K562 (cell line): ENCODE results near the gene S100A8. TPM values are rescaled to one million over a fixed set of nuclear protein-coding genes. Genes with fewer than 3 reads are reported as not detected.

Experiments
- ATAC-seq: fragments of 200-7000 bp; cut with Tn5 transposase; 3 replicates; pipeline ENCODE4 v1.9.1; 2020; ENCODE audit warnings: moderate library complexity
- BruUV-seq: library from RNA; stranded (reverse); fragments of 400-500 nt; replicated peaks from 2 replicates; lab custom pipeline; 2021; lab: Mats Ljungman, UMichigan
- CTCF ChIA-PET: fragments of 300-600 bp; formaldehyde crosslinking; extraction: SDS; loops from one replicate; lab custom pipeline; 2021; ENCODE audit warnings: low intra/inter-chr PET ratio; lab: Yijun Ruan, JAX
- POLR2A ChIA-PET: fragments of 300-600, 350-650 bp; sonication (Branson Sonifier 250); formaldehyde crosslinking; extraction: SDS; loops from one replicate; lab custom pipeline; 2021; ENCODE audit warnings: antibody characterized with exemption, inconsistent platforms; lab: Yijun Ruan, JAX
- DNase-seq, 4 experiments: peaks; one replicate each; pipeline versions ENCODE4 v3.0.0 to v3.0.0-alpha.2; 2011 to 2018; ENCODE audit warnings: low spot score in 3 of 4, mixed read lengths in 3 of 4; ENCODE audit errors: extremely low read depth in 1 of 4
- FAIRE-seq: peaks from 2 replicates; lab custom pipeline; 2011; peaks lifted over from hg19 to GRCh38; lab: Jason Lieb, UNC
- H2AFZ ChIP-seq: 2 replicates; pipeline ENCODE4 v1.6.0; 2011; ENCODE audit warnings: low read depth, low read length, control low read depth, inconsistent platforms
- H3K27ac ChIP-seq: fragments of 200-600 bp; 3 replicates; pipeline ENCODE4 v1.8.0; 2011; ENCODE audit warnings: low read depth, mild to moderate bottlenecking, control low read depth, inconsistent platforms, low read length, moderate library complexity, mixed read lengths; ENCODE audit errors: extremely low read depth
- H3K27me3 ChIP-seq, 2 experiments: fragments of 300-600 bp in 1 of 2; 2 replicates in 1 of 2; 3 replicates in 1 of 2; pipeline versions ENCODE4 v1.6.0 to v1.8.0; 2011; ENCODE audit warnings: inconsistent platforms in 2 of 2, low read length in 2 of 2, mild to moderate bottlenecking in 1 of 2, mixed read lengths in 1 of 2, moderate library complexity in 1 of 2; ENCODE audit not compliant: control insufficient read depth in 2 of 2, insufficient read depth in 2 of 2
- H3K36me3 ChIP-seq: fragments of 300-600 bp; 3 replicates; pipeline ENCODE4 v1.8.0; 2011; ENCODE audit warnings: mild to moderate bottlenecking, low read length, inconsistent platforms; ENCODE audit not compliant: control insufficient read depth, insufficient read depth
- H3K4me1 ChIP-seq, 2 experiments: fragments of 200-600 bp in 1 of 2; replicated peaks in 1 of 2; 2 replicates in 1 of 2; 3 replicates in 1 of 2; pipeline versions ENCODE4 v1.5.1 to v1.8.0; 2011; ENCODE audit warnings: inconsistent platforms in 2 of 2, low read length in 2 of 2, mild to moderate bottlenecking in 1 of 2, mixed read lengths in 1 of 2, moderate library complexity in 1 of 2; ENCODE audit not compliant: control insufficient read depth in 2 of 2, insufficient read depth in 2 of 2
- H3K4me2 ChIP-seq: 2 replicates; pipeline ENCODE4 v1.6.1; 2011; ENCODE audit warnings: low read length, control low read depth, inconsistent platforms, mixed read lengths; ENCODE audit not compliant: insufficient read depth
- H3K4me3 ChIP-seq: fragments of 200-600 bp; sonication (generic), shearing (Covaris generic); 2 replicates; pipeline ENCODE4 v1.5.1; 2016; ENCODE audit warnings: control low read depth, inconsistent platforms
- H3K79me2 ChIP-seq: fragments of 200-600 bp; 3 replicates; pipeline ENCODE4 v1.8.0; 2011; ENCODE audit warnings: low read length, inconsistent platforms; ENCODE audit not compliant: control insufficient read depth, insufficient read depth
- H3K9ac ChIP-seq, 2 experiments: 2 replicates each; pipeline versions ENCODE4 v1.6.0 to v1.6.1; 2011; ENCODE audit warnings: low read depth in 2 of 2, low read length in 2 of 2, control low read depth in 1 of 2, inconsistent platforms in 1 of 2, mild to moderate bottlenecking in 1 of 2, mixed read lengths in 1 of 2; ENCODE audit not compliant: insufficient read depth in 1 of 2
- H3K9me1 ChIP-seq: one replicate; pipeline ENCODE4 v1.6.0; 2011; ENCODE audit warnings: inconsistent platforms, mild to moderate bottlenecking, low read length, moderate library complexity; ENCODE audit not compliant: control insufficient read depth, insufficient read depth
- H3K9me3 ChIP-seq: replicated peaks from 2 replicates; pipeline ENCODE4 v1.5.1; 2011; ENCODE audit warnings: low read depth, low read length, inconsistent platforms; ENCODE audit not compliant: control insufficient read depth, insufficient read depth
- H4K20me1 ChIP-seq: replicated peaks from 2 replicates; pipeline ENCODE4 v1.6.1; 2011; ENCODE audit warnings: low read length, inconsistent platforms, mixed read lengths; ENCODE audit not compliant: control insufficient read depth, insufficient read depth
- AFF1 ChIP-seq, 2 experiments: fragments of 450-650 bp; IDR thresholded peaks; 2 replicates each; pipeline ENCODE4 v1.6.1; 2018; ENCODE audit warnings: mild to moderate bottlenecking in 2 of 2, low read depth in 1 of 2; ENCODE audit not compliant: partially characterized antibody in 2 of 2
- ATF3 ChIP-seq, 2 experiments: fragments of 450-650 bp in 1 of 2; sonication (generic) in 1 of 2; formaldehyde crosslinking in 1 of 2; IDR thresholded peaks in 1 of 2; conservative IDR thresholded peaks in 1 of 2; 2 replicates each; pipeline versions ENCODE4 v1.6.1 to v1.8.1; 2016 to 2023; ENCODE audit warnings: mild to moderate bottlenecking in 2 of 2, moderate library complexity in 2 of 2, inconsistent platforms in 1 of 2, missing genetic modification reagents in 1 of 2
- CBFA2T3 ChIP-seq: fragments of 450-650 bp; IDR thresholded peaks from 2 replicates; pipeline ENCODE4 v1.6.1; 2017
- E2F6 ChIP-seq, 2 experiments: IDR thresholded peaks; 2 replicates each; pipeline ENCODE4 v1.6.1; 2011; ENCODE audit warnings: borderline replicate concordance in 1 of 2, control low read depth in 1 of 2, low read depth in 1 of 2, low read length in 1 of 2, mild to moderate bottlenecking in 1 of 2, mixed read lengths in 1 of 2, moderate library complexity in 1 of 2; ENCODE audit not compliant: insufficient read depth in 1 of 2, insufficient read length in 1 of 2, poor library complexity in 1 of 2, severe bottlenecking in 1 of 2; ENCODE audit errors: extremely low read depth in 1 of 2
- FOXM1 ChIP-seq, 2 experiments: fragments of 450-650 bp in 1 of 2; sonication (generic) in 1 of 2; formaldehyde crosslinking in 1 of 2; IDR thresholded peaks; 2 replicates each; pipeline versions ENCODE4 v1.6.1 to v1.9.0; 2017 to 2022; ENCODE audit warnings: low read depth in 2 of 2, mild to moderate bottlenecking in 2 of 2, missing genetic modification reagents in 1 of 2, moderate library complexity in 1 of 2
- HDAC3 ChIP-seq: fragments of 450-650 bp; IDR thresholded peaks from 2 replicates; pipeline ENCODE4 v1.6.1; 2018; ENCODE audit warnings: borderline replicate concordance, mild to moderate bottlenecking, moderate library complexity; ENCODE audit not compliant: partially characterized antibody
- MLLT1 ChIP-seq, 2 experiments: fragments of 450-650 bp; IDR thresholded peaks; 2 replicates each; pipeline ENCODE4 v1.6.1; 2016
- RCOR1 ChIP-seq, 2 experiments: IDR thresholded peaks; 2 replicates each; pipeline ENCODE4 v1.6.1; 2012; ENCODE audit warnings: low read depth in 2 of 2, low read length in 2 of 2, borderline replicate concordance in 1 of 2, improper control_type of control experiment in 1 of 2
- SMARCC2 ChIP-seq: fragments of 450-650 bp; IDR thresholded peaks from 2 replicates; pipeline ENCODE4 v1.6.1; 2017; ENCODE audit warnings: antibody characterized with exemption, moderate library complexity, mild to moderate bottlenecking, low read depth
- SMARCE1 ChIP-seq: fragments of 450-650 bp; IDR thresholded peaks from 2 replicates; pipeline ENCODE4 v1.7.1; 2016; ENCODE audit warnings: mild to moderate bottlenecking
- TAF7 ChIP-seq: fragments of 450-650 bp; IDR thresholded peaks from 2 replicates; pipeline ENCODE4 v1.6.1; 2016; ENCODE audit warnings: missing genetic modification characterization, missing compliant biosample characterization
- ZNF217 ChIP-seq: sonication (generic); formaldehyde crosslinking; IDR thresholded peaks from 2 replicates; pipeline ENCODE4 v1.8.0; 2022; ENCODE audit warnings: mild to moderate bottlenecking, missing genetic modification reagents
- WGBS: fragments of 100-300 bp; shearing (Covaris generic); methylation state at CpG from one replicate; pipeline ENCODE4 v1.1.6; 2016; ENCODE audit warnings: low coverage, mixed read lengths; ENCODE audit not compliant: insufficient coverage; ENCODE audit errors: missing lambda C conversion rate; 5-methylcytosine and 5-hydroxymethylcytosine counted together
- in situ Hi-C: fragments of 300-500 bp; cut with MboI; formaldehyde crosslinking; loops from 4 replicates; pipeline ENCODE4 v1.15.0; 2018; ENCODE audit warnings: inconsistent platforms, mixed read lengths
- intact Hi-C: fragments of 100-400 bp; cut with micrococcal nuclease; formaldehyde crosslinking; loops from 2 replicates; pipeline ENCODE4 v1.14.2; 2022
- polyA plus RNA-seq, 8 experiments: library from polyadenylated mRNA; depleted of rRNA in 4 of 8; stranded (reverse) in 5 of 8; unstranded in 3 of 8; fragments of >200 nt; fragmentation: Nextera tagmentation in 2 of 8; fragmentation: Illumina TruSeq in 1 of 8; extraction: Ambion mirVana in 2 of 8; extraction: Trizol in 1 of 8; gene quantifications; 2 replicates each; pipeline versions ENCODE4 v1.2.1 to v1.2.3, GENCODE V29; 2011 to 2014; ENCODE audit warnings: inconsistent platforms in 1 of 8, missing spikeins in 1 of 8
- total RNA-seq, 7 experiments: library from RNA; depleted of rRNA in 6 of 7; stranded (reverse); fragments of >200 nt in 6 of 7; fragmentation: Illumina TruSeq in 2 of 7; extraction: Trizol in 2 of 7; gene quantifications; 2 replicates each; pipeline versions ENCODE4 v1.2.1 to v1.2.3, GENCODE V29; 2011 to 2021; ENCODE audit warnings: low replicate concordance in 1 of 7

S100A8 gene
- total and polyA plus RNA-seq, 9 of the 15 experiments (the other 6 are each of a cell fraction or from before 2014, with no cell fraction given), result 0.15 to 0.60 TPM; not detected in 7

GRCh38 chr1:153342178-153342577, 48.7 kb downstream of the S100A8 start:
- H3K9me1 ChIP-seq, result no peaks in the 10 kb centered on the region
- peak in 2 of 4 experiments; percentile 32 to 43 for DNase-seq
- 13% methylated on average over 3 of the region's 3 CpGs for WGBS
- no peak overlapping the region for H3K27ac ChIP-seq
- H3K4me1 ChIP-seq, result peaks cover 30 to 39% of the 10 kb centered on the region in 2 experiments
- H3K4me3 ChIP-seq, result no peak overlapping the region
- peak overlapping the region; percentile 3; the same call in 1 of the 2 replicates for H3K4me2 ChIP-seq
- BruUV-seq, result no TSS peak
- no peak overlapping the region for H2AFZ ChIP-seq
- no peak for ATAC-seq
- no peak overlapping the region for H3K9ac ChIP-seq
- peaks cover 18% of the 10 kb centered on the region for H4K20me1 ChIP-seq
- FAIRE-seq, result peak; percentile 58
- no peaks in the 10 kb centered on the region for H3K36me3 ChIP-seq
- POLR2A ChIA-PET, result interaction anchor here (0.7 to 1.7 kb wide), 7 partner anchors 11 to 292 kb away, joined by 3 to 6 read pairs (median 3); partner anchors contain the start of gene CHTOP
- in situ Hi-C loops (no loop called here), intact Hi-C loops (no loop called here)
- H3K27me3 ChIP-seq, result peaks cover 2 to 19% of the 10 kb centered on the region in 2 experiments; a peak in 3 of 5 replicates
- H3K9me3 ChIP-seq, result no peaks in the 10 kb centered on the region
- no peaks in the 10 kb centered on the region for H3K79me2 ChIP-seq
- CTCF ChIA-PET, result no interaction called here
- TF ChIP-seq MLLT1 (IDR thresholded peaks at IDR 0.05), result peak in 1 of 2 experiments; percentile 45; a peak in 1 of 4 replicates
- no peak for TF ChIP-seq TAF7
- TF ChIP-seq FOXM1 (IDR thresholded peaks at IDR 0.05; ENCODE audit: low read depth), result peak; percentile 67; the same call in 1 of the 2 replicates
- no peak for TF ChIP-seq FOXM1 (CRISPR knock-in tag; IDR thresholded peaks at IDR 0.05; ENCODE audit: low read depth)
- peak; percentile 80; the same call in 1 of the 2 replicates for TF ChIP-seq SMARCE1
- TF ChIP-seq ZNF217 (CRISPR knock-in tag), result no peak
- TF ChIP-seq HDAC3, result peak; percentile 68
- peak; percentile 34; the same call in 1 of the 2 replicates for TF ChIP-seq SMARCC2
- peak in 1 of 2 experiments; percentile 16 for TF ChIP-seq AFF1 (IDR thresholded peaks at IDR 0.05; ENCODE audit: low read depth in 1 of 2, partially characterized antibody in 2 of 2)
- peak; percentile 88 for TF ChIP-seq CBFA2T3
- peak; percentile 83 to 97 for TF ChIP-seq RCOR1 (IDR thresholded peaks at IDR 0.05; ENCODE audit: borderline replicate concordance in 1 of 2, low read depth in 2 of 2, low read length in 2 of 2)
- TF ChIP-seq E2F6 (IDR thresholded peaks at IDR 0.05; ENCODE audit: borderline replicate concordance in 1 of 2, extremely low read depth in 1 of 2, insufficient read depth in 1 of 2, insufficient read length in 1 of 2, low read depth in 1 of 2, low read length in 1 of 2, poor library complexity in 1 of 2, severe bottlenecking in 1 of 2), result no peak
- TF ChIP-seq ATF3 (IDR thresholded peaks at IDR 0.05), result peak; percentile 35; the same call in 1 of the 2 replicates
- no peak for TF ChIP-seq ATF3 (CRISPR knock-in tag; conservative IDR thresholded peaks at IDR 0.05)
